ACHN (cell line): ENCODE data around the gene CTNND2.
"Not testable (repeated sequence)": the region's sequence is repeated elsewhere in the genome, so short reads cannot be mapped to it uniquely, and the experiment has no call there.

ENCODE experiments used
- DNase-seq: peaks from one replicate; pipeline ENCODE4 v3.0.0-alpha.2; 2015
- in situ Hi-C: cut with HindIII; loops from 2 replicates; pipeline ENCODE4 v1.10.0; 2017; ENCODE audit warnings: low sequenced_read_pairs, low pct_ligation_motif_present, low pct_unique_long_range_greater_than_20kb

CTNND2 gene

GRCh38 chr5:11449966-11450365 is 454.3 kb downstream of the CTNND2 start:
- in situ Hi-C loops = no loop called here
- no peak for DNase-seq

GRCh38 chr5:11449217-11449616 is 455.0 kb downstream of the CTNND2 start:
- DNase-seq = no peak
- in situ Hi-C loops = no loop called here

GRCh38 chr5:11443831-11444230 is 460.4 kb downstream of the CTNND2 start:
- in situ Hi-C loops = no loop called here

GRCh38 chr5:11432116-11432515 is 472.1 kb downstream of the CTNND2 start:
- in situ Hi-C loops = no loop called here
- no peak for DNase-seq

More at GRCh38 chr5:11443831-11444230, 460.4 kb downstream of the CTNND2 start:
- DNase-seq = no peak

- in situ Hi-C loops = no loop called here
- no peak for DNase-seq
Observed at GRCh38 chr5:11429254-11429653, 475.0 kb downstream of the CTNND2 start.

GRCh38 chr5:11427569-11427968 is 476.7 kb downstream of the CTNND2 start:
- in situ Hi-C loops = no loop called here
- DNase-seq = no peak

- in situ Hi-C loops = no loop called here
Observed at GRCh38 chr5:11426442-11426841, 477.8 kb downstream of the CTNND2 start.

GRCh38 chr5:11422342-11422741 is 481.9 kb downstream of the CTNND2 start:
- in situ Hi-C loops = no loop called here

More at GRCh38 chr5:11426442-11426841, 477.8 kb downstream of the CTNND2 start:
- no peak for DNase-seq

GRCh38 chr5:11420969-11421368 is 483.3 kb downstream of the CTNND2 start:
- no peak for DNase-seq
- in situ Hi-C loops = no loop called here

More at GRCh38 chr5:11422342-11422741, 481.9 kb downstream of the CTNND2 start:
- DNase-seq = no peak

GRCh38 chr5:11415751-11416150 is 488.5 kb downstream of the CTNND2 start:
- in situ Hi-C loops = no loop called here
- DNase-seq = no peak

GRCh38 chr5:11414732-11415131 is 489.5 kb downstream of the CTNND2 start:
- in situ Hi-C loops, DNase-seq: not testable (repeated sequence)

GRCh38 chr5:11411621-11412020 is 492.6 kb downstream of the CTNND2 start:
- no peak for DNase-seq
- in situ Hi-C loops = no loop called here

GRCh38 chr5:11407556-11408145 is 496.6 kb downstream of the CTNND2 start:
- no peak for DNase-seq
- in situ Hi-C loops = no loop called here

GRCh38 chr5:11400316-11400715 is 503.9 kb downstream of the CTNND2 start:
- DNase-seq = no peak
- in situ Hi-C loops = no loop called here

- no peak for DNase-seq
- in situ Hi-C loops = no loop called here
Observed at GRCh38 chr5:11398728-11399127, 505.5 kb downstream of the CTNND2 start.

GRCh38 chr5:11397549-11397948 is 506.7 kb downstream of the CTNND2 start:
- in situ Hi-C loops = no loop called here
- DNase-seq = no peak

GRCh38 chr5:11396917-11397316 is 507.3 kb downstream of the CTNND2 start:
- in situ Hi-C loops = no loop called here
- no peak for DNase-seq

GRCh38 chr5:11394933-11395332 is 509.3 kb downstream of the CTNND2 start:
- in situ Hi-C loops = no loop called here
- DNase-seq = no peak

GRCh38 chr5:11390291-11390767 is 513.9 kb downstream of the CTNND2 start:
- DNase-seq = no peak
- in situ Hi-C loops = no loop called here

- DNase-seq = no peak
- in situ Hi-C loops = no loop called here
Observed at GRCh38 chr5:11387382-11387781, 516.9 kb downstream of the CTNND2 start.

- in situ Hi-C loops = no loop called here
- DNase-seq = no peak
Observed at GRCh38 chr5:11386398-11386797, 517.8 kb downstream of the CTNND2 start.
